Activated CD4-positive, alpha-beta memory T cell treated with anti-CD3 and anti-CD28 coated beads for 36 hours (primary cell): Measurements from ENCODE around the gene ZNF426. TPM values are rescaled to one million over a fixed set of nuclear protein-coding genes. Genes with fewer than 3 reads are reported as not detected.
"Not testable (repeated sequence)": the region's sequence is repeated elsewhere in the genome, so short reads cannot be mapped to it uniquely, and the experiment has no call there.

Source experiments
- CTCF ChIA-PET: fragments of 350-600 bp; sonication (Branson Sonifier 250); formaldehyde crosslinking; loops from one replicate; lab custom pipeline; 2021; ENCODE audit warnings: antibody characterized with exemption, inconsistent platforms; lab: Charles Lee
- POLR2A ChIA-PET: fragments of 350-600 bp; sonication (Branson Sonifier 250); formaldehyde crosslinking; loops from one replicate; lab custom pipeline; 2021; ENCODE audit warnings: antibody characterized with exemption; lab: Charles Lee
- DNase-seq: peaks from one replicate; pipeline ENCODE4 v3.0.0-alpha.2; 2020
- H3K27ac Mint-ChIP-seq: one replicate; pipeline ENCODE4 v1.8.0; 2021; ENCODE audit warnings: mixed read lengths
- H3K27me3 Mint-ChIP-seq: one replicate; pipeline ENCODE4 v1.8.0; 2021; ENCODE audit warnings: mixed read lengths
- H3K36me3 Mint-ChIP-seq: one replicate; pipeline ENCODE4 v1.8.0; 2021; ENCODE audit warnings: mixed read lengths
- H3K4me1 Mint-ChIP-seq: one replicate; pipeline ENCODE4 v1.8.0; 2021; ENCODE audit warnings: low read depth, mixed read lengths
- H3K4me3 Mint-ChIP-seq: one replicate; pipeline ENCODE4 v1.8.0; 2021; ENCODE audit warnings: mild to moderate bottlenecking, mixed read lengths
- H3K9me3 Mint-ChIP-seq: one replicate; pipeline ENCODE4 v1.8.0; 2021; ENCODE audit warnings: mixed read lengths
- intact Hi-C: fragments of 100-400 bp; cut with micrococcal nuclease; formaldehyde crosslinking; loops from one replicate; pipeline ENCODE4 v1.15.1; 2023
- total RNA-seq, 2 experiments: library from RNA; stranded (reverse); gene quantifications; one replicate each; pipeline ENCODE4 v1.2.3, GENCODE V29; 2021

Gene ZNF426
- total RNA-seq = 10 to 100 TPM; 11.4 to 12.5 TPM

DNA sequence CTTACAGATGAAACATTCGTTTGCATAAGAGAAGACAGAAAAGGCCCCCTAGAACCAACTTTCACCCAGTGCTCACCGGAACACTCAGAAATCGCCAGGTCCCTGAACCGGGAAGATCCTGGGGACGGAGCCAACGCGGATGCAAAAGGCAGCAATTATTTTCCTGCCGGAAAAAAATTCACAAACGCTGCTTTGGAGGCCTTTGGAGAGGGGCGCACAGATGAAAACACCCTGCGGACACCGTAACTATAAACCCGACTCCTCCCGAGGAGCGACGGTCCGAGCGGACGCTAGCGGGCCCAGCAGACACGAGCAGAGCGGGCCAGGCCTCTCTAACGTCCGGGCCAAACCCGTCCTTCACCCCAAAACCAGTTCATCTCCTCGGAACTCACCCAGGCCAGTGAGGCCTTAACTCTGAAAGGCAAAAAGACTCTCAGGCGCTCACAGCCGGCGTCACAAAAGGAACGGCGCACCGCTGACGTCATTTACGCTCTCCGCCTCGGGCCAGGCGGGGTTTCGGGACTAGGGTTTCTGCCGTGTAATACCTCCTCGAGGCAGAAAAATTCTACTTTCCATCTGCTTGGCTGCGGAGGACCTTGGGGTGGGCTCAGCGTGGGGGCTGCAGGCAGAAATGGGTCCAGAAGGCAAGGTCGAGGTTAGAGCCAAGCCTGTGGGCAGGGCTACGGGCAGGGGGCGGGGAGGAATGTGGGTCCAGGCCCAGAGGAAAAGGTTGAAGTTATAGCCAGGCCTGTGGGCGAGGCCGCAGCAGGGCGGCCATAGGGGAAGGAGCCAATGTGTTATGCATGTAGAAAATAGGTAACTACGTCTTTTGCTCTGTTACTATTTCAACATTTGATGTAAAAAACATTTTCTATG, at the start of gene ZNF426:
TSS of gene ZNF426 (minus strand) at position 463 of the 876 bp plus-strand sequence. CDS start 2,413 bp downstream, outside the sequence.
- H3K27me3 Mint-ChIP-seq = no peaks in the 10 kb centered on the region
- ChIA-PET CTCF (no interaction called here), POLR2A (no interaction called here)
- peak within 1 kb of the TSS; percentile 96 for H3K4me3 Mint-ChIP-seq
- intact Hi-C loops = loop anchor here (1.0 to 2.0 kb wide), 3 partner anchors 46 to 706 kb away; partner anchors contain the start of genes MBD3L1, ZNF121, ZNF558 and ZNF699
- H3K27ac Mint-ChIP-seq = peak within 1 kb of the TSS; percentile 94
- peaks cover 31% of the 10 kb centered on the region for H3K9me3 Mint-ChIP-seq
- peaks cover 9% of the 10 kb centered on the region for H3K4me1 Mint-ChIP-seq
- peaks cover 39% of the 10 kb centered on the region for H3K36me3 Mint-ChIP-seq
- DNase-seq = peak; percentile 93

DNA sequence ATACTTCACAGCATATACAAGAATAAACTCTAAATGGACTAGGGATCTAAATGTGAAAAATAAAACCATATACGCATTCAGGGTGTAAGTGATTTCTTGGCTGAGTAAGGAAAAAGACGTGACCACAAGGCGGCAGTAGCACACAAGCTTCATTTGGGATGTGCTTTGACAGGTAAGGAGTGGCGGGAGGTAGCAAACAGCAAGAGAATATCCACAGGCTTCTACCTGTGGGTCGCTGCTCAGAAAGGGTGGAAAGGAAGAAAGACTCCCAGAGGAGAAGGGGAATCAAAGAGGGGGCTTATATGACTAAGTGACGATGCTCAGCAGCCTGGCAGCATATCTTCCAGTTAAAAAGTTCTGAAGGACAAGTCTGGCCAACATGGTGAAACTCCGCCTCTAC, 48.3 kb upstream of the ZNF426 start:
- Mint-ChIP-seq H3K36me3 (peaks cover 14% of the 10 kb centered on the region), H3K4me1 (peaks cover 13% of the 10 kb centered on the region), H3K4me3 (peak overlapping the region; percentile 8), H3K9me3 (no peaks in the 10 kb centered on the region), H3K27ac (no peak overlapping the region), H3K27me3 (peaks cover 6% of the 10 kb centered on the region)
- ChIA-PET CTCF (interaction anchor here (0.5 to 1.3 kb wide), 8 partner anchors 9 to 342 kb away, joined by 3 to 4 read pairs (median 3); partner anchors contain the start of gene ZNF846), POLR2A (no interaction called here)
- intact Hi-C loops = loop anchor here (1.0 to 10.0 kb wide), 3 partner anchors 88 to 382 kb away; partner anchors contain the start of gene ZNF562
- peak; percentile 88 for DNase-seq

DNA sequence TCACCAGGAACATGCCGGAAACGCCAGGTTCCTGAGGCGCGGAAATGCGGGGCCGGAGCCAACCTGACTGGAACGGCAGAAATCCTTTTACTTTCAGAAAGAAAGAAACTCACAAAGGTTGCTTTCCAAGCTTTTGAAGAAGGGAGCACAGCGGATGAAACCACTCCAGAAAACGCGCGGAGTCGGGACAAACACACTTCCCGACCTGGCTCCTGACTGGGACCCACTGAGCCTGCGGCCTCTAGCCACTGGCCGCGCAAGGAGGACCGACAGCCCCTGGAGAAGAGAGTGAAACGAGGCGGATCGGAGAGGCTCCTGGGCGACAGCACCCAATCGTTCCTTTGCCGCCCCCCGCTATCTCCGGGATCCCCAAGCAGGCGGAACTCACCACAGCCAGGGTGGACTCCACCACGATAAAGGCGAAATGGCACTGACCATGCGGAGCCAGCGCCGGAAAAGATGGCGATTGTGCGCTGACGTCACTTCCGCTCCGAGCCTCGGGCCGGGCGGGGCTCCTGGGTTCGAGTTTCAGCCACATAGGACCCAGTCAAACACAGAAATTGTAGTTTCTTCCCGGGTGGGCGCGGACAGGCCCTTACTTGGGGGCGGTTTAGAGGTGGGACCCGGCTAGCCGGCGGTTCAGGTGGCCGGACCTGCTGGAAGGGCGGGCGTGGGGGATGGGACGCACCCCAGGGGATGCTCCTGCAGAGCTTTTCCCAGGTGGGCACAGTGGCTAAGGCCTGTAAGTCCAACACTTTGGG, 45.8 kb upstream of the ZNF426 start, which contains the start of gene ZNF121:
TSS of gene ZNF121 (minus strand) at position 432 of the 761 bp plus-strand sequence. CDS start 16,407 bp downstream, outside the sequence.
- H3K9me3 Mint-ChIP-seq = peaks cover 18% of the 10 kb centered on the region
- H3K36me3 Mint-ChIP-seq = peaks cover 37% of the 10 kb centered on the region
- CTCF ChIA-PET = interaction anchor here (0.9 to 2.4 kb wide), 6 partner anchors 36 to 212 kb away, joined by 3 to 10 read pairs (median 4); no protein-coding TSS in a partner anchor
- H3K4me3 Mint-ChIP-seq = peak within 1 kb of the TSS; percentile 93
- POLR2A ChIA-PET = interaction anchor here (1.6 to 2.6 kb wide), 2 partner anchors 37 to 149 kb away, joined by 5 to 7 read pairs; partner anchors contain the start of gene ZNF266
- intact Hi-C loops = loop anchor here (1.0 to 10.0 kb wide), 6 partner anchors 37 to 448 kb away; partner anchors contain the start of genes ZNF266, ZNF426, ZNF559 and ZNF561
- H3K27me3 Mint-ChIP-seq = peaks cover 6% of the 10 kb centered on the region
- peaks cover 31% of the 10 kb centered on the region for H3K4me1 Mint-ChIP-seq
- H3K27ac Mint-ChIP-seq = peak within 1 kb of the TSS; percentile 93
- peak; percentile 90 for DNase-seq

DNA sequence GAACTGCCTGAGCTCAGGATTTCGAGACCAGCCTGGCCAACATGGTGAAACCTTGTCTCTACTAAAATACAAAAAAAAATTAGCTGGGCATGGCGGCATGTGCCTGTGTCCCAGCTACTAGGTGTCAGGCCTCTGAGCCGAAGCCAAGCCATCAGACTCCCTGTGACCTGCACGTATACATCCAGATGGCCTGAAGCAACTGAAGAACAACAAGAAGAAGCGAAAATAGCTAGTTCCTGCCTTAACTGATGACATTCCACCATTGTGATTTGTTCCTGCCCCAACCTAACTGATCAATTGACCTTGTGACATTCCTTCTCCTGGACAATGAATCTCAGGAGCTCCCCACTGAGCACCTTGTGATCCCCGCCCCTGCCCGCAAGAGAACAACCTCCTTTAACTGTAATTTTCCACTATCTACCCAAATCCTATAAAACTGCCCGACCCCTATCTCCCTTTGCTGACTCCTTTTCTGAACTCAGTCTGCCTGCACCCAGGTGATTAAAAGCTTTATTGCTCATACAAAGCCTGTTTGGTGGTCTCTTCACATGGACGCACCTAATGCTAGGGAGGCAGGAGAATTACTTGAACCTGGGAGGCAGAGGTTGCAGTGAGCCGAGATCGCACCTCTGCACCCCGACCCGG, 43.8 kb upstream of the ZNF426 start:
- peaks cover 56% of the 10 kb centered on the region for H3K36me3 Mint-ChIP-seq
- intact Hi-C loops = loop anchor here (5.0 to 10.0 kb wide), 2 partner anchors 93 to 145 kb away; partner anchors contain the start of genes ZNF266 and ZNF562

DNA sequence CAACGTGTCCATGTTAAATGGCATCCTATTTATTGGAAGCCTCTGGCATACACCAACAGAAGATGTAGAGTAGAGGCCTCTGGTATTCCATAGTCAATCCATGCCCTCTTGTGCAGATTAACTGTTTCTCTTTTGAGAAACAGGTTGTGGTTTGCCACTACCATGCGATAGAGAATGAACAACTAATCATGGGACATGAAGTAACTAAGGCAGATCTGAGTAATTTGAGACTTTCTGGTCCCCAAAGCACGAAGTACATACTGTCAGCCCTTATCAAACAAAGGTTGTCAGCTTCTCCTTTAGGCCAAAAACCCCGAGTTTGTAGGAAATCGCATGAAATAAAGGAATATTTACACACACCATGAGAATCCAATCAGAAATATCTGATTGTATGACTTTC, 42.3 kb upstream of the ZNF426 start:
- Mint-ChIP-seq H3K27ac (peak overlapping the region; percentile 49), H3K27me3 (no peaks in the 10 kb centered on the region), H3K4me3 (no peak overlapping the region), H3K36me3 (peaks cover 69% of the 10 kb centered on the region), H3K9me3 (peaks cover 51% of the 10 kb centered on the region), H3K4me1 (peaks cover 42% of the 10 kb centered on the region)
- intact Hi-C loops = loop anchor here (5.0 to 10.0 kb wide), 2 partner anchors 94 to 143 kb away; partner anchors contain the start of genes ZNF266 and ZNF562
- POLR2A ChIA-PET = interaction anchor here (0.6 kb wide), 1 partner anchor 985 kb away, joined by 3 read pairs; the partner anchor contains the start of gene KRI1
- CTCF ChIA-PET = interaction anchor here (1.0 kb wide), 1 partner anchor 45 kb away, joined by 3 read pairs; no protein-coding TSS in a partner anchor
- DNase-seq = no peak

More for the DNA sequence above, 43.8 kb upstream of the ZNF426 start:
- POLR2A ChIA-PET, DNase-seq, CTCF ChIA-PET, H3K27me3 Mint-ChIP-seq: not testable (repeated sequence)
- Mint-ChIP-seq H3K4me3 (peak overlapping the region; percentile 66), H3K4me1 (peaks cover 41% of the 10 kb centered on the region), H3K9me3 (peaks cover 36% of the 10 kb centered on the region), H3K27ac (peak overlapping the region; percentile 36)

DNA sequence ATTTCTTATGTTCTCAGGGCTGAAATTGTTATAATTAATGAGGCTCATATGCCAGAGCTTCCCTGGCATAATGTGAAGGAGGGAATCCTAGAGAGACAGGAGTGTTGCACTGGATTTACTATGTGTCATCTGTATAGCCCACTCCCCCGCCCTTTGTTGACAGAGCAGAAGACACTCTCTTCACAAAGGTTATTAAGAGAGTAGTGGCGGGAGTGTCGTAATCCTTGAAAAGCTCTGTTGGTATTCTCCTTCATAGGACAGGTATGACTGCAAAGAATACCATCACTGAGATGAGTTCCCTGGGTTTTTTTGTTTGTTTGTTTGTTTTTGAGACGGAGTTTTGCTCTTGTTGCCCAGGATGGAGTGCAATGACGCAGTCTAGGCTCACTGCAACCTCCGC, 31.8 kb upstream of the ZNF426 start:
- H3K27ac Mint-ChIP-seq = no peak overlapping the region
- no peaks in the 10 kb centered on the region for H3K27me3 Mint-ChIP-seq
- H3K9me3 Mint-ChIP-seq = peaks cover 86% of the 10 kb centered on the region
- intact Hi-C loops = no loop called here
- ChIA-PET POLR2A (interaction anchor here (0.6 kb wide), 1 partner anchor 158 kb away, joined by 3 read pairs; no protein-coding TSS in a partner anchor), CTCF (no interaction called here)
- no peak overlapping the region for H3K4me3 Mint-ChIP-seq
- no peak for DNase-seq
- H3K4me1 Mint-ChIP-seq = peaks cover 7% of the 10 kb centered on the region
- peaks cover 96% of the 10 kb centered on the region for H3K36me3 Mint-ChIP-seq

DNA sequence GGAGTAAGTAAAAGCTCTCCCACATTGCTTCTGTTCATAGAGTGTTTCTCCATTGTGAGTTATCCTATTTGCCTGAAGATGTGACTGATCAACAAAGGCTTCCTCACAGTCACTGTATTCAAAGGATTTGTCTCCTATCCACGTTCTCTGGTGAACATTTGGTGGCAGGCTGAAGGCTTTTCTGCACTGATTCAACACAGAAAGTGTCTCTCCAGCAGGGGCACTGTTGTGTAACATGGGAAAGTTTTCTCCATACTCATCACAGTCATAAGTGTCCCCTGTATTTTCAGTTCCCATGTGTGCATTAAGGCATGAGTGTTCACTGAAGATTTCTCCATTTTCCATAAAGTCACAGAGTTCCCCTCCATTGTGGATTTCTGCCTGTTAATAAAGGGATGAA, 28.3 kb upstream of the ZNF426 start:
- Mint-ChIP-seq H3K27ac (no peak overlapping the region), H3K36me3 (peaks cover 95% of the 10 kb centered on the region), H3K27me3 (no peaks in the 10 kb centered on the region), H3K9me3 (peaks cover 88% of the 10 kb centered on the region), H3K4me1 (no peaks in the 10 kb centered on the region), H3K4me3 (no peak overlapping the region)
- ChIA-PET POLR2A (no interaction called here), CTCF (no interaction called here)
- DNase-seq = no peak
- intact Hi-C loops = no loop called here

DNA sequence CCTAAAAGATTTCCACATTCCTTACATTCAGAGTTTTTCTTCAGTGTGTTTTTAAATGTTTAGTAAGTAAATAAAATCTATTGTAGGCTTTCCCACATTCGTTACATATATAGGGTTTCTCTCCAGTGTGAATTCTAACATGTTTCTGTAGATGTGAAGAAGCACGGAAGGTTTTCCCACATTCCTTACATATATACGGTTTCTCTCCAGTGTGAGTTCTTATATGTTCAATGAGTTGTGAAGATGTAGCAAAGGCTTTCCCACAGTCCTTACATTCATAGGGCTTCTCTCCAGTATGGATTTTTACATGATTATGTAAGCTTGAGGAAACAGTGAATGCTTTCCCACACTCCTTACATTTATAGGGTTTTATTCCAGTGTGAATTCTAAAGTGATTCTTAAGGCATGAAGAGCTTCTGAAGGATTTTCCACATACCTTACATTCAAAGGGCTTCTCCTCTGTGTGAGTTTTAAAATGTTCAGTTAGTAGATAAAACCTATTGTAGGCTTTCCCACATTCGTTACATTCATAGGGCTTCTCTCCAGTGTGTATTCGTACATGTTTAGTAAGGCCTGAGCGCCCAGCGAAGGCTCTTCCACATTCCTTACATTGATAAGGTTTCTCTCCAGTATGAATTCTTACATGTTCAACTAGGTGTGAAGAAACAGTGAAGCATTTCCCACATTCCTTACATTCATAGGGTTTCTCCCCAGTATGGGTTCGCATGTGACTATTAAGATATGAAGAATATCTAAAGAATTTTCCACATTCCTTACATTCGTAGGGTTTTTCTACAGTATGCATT, 27.7 kb upstream of the ZNF426 start:
- intact Hi-C loops = no loop called here
- POLR2A ChIA-PET = no interaction called here
- no peaks in the 10 kb centered on the region for H3K27me3 Mint-ChIP-seq
- no peak for DNase-seq
- peak overlapping the region; percentile 36 for H3K27ac Mint-ChIP-seq
- H3K4me3 Mint-ChIP-seq = no peak overlapping the region
- peaks cover 95% of the 10 kb centered on the region for H3K36me3 Mint-ChIP-seq
- peaks cover 88% of the 10 kb centered on the region for H3K9me3 Mint-ChIP-seq
- CTCF ChIA-PET = no interaction called here
- no peaks in the 10 kb centered on the region for H3K4me1 Mint-ChIP-seq

DNA sequence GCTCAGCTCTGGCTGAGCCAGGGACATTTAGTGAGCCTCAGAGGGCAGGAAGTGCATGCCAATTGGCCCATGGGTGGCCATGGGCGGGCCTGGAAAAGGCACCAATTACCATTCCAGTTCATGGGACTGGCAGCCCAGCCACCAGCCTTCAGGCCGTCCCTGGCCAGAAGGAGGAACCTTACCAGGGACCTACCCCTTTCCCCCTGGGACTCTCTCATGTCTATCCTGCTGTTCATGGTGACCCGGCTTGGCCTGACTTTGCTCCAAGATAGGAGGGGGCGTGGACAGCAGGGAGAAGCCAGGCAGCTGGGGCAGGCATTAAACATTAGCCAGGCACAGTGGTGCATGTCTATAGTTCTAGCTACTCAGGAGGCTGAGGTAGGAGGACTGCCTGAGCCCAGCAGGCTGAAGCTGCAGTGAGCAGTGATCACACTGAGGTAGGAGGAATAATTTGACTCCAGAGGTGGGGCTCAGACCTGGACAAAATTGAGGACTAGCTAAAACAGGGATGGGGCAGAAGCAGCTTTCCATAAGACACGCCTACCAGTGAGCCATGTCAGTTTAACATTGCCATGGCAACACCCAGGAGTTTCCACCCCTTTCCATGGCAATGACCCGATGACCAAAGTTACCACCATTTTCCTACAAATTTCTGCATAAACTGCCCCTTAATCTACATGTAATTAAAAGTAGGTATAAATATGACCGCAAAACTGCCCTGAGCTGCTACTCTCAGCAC, 14.3 kb upstream of the ZNF426 start:
- Mint-ChIP-seq H3K27me3 (no peaks in the 10 kb centered on the region), H3K9me3 (peaks cover 51% of the 10 kb centered on the region), H3K27ac (no peak overlapping the region), H3K4me1 (no peaks in the 10 kb centered on the region), H3K4me3 (no peak overlapping the region), H3K36me3 (peaks cover 26% of the 10 kb centered on the region)
- DNase-seq = no peak
- ChIA-PET CTCF (no interaction called here), POLR2A (no interaction called here)
- intact Hi-C loops = no loop called here

DNA sequence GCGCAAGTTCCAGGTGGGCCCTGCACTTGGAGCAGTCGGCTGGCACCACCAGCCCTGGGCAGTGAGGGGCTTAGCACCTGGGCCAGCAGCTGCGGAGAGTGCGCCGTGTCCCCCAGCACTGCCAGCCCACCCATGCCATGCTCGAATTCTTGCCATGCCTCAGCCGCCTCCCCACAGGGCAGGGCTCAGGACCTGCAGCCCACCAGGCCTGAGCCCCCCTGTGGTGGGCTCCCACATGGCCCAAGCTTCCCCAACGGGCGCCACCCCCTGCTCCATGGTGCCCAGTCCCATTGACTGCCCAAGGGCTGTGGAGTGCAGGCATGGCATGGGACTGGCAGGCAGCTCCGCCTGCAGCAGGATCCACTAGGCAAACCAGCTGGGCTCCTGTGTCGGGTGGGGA, 9.4 kb upstream of the ZNF426 start:
- Mint-ChIP-seq H3K27me3 (no peaks in the 10 kb centered on the region), H3K4me3 (no peak overlapping the region), H3K4me1 (no peaks in the 10 kb centered on the region), H3K27ac (no peak overlapping the region), H3K36me3 (peaks cover 12% of the 10 kb centered on the region), H3K9me3 (peaks cover 33% of the 10 kb centered on the region)
- CTCF ChIA-PET = no interaction called here
- POLR2A ChIA-PET = no interaction called here
- DNase-seq = no peak
- intact Hi-C loops = no loop called here
